Stimulated activated CD4-positive, alpha-beta T cell treated with anti-CD3 and anti-CD28 coated beads, TNF-alpha, amount 100 ng/mL, for 24 hours (primary cell): Measurements from ENCODE around the gene XAF1.
"Not testable (repeated sequence)": the region's sequence is repeated elsewhere in the genome, so short reads cannot be mapped to it uniquely, and the experiment has no call there.

Experiments
- DNase-seq, 3 experiments: peaks; one replicate each; pipeline ENCODE4 v3.0.0-alpha.2; 2020; ENCODE audit warnings: low read depth in 3 of 3

Gene XAF1

GRCh38 chr17:6753006-6753445 lies 2.8 kb upstream of the XAF1 start:
- peak in 1 of 3 experiments; percentile 30 for DNase-seq

DNA sequence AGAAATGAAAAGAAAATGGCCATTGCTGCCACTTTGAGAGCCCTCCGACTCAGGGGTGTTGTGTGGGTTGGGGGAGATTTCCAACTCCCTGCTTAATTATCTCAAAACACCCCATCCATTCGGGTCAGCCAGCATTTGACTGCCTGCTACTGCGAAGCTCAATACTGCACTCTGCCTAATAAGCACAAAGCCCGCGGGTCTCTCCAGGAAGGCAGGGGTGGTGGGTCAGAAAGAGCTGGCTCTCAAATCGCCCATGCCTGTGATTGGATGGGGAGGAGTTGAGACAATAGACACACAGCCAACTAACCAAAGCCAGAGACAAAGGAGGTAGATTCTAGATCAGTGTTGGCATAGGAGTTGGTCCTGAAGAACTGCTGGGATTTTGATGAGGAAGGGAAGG lies 2.3 kb upstream of the XAF1 start:
- no peak for DNase-seq

DNA sequence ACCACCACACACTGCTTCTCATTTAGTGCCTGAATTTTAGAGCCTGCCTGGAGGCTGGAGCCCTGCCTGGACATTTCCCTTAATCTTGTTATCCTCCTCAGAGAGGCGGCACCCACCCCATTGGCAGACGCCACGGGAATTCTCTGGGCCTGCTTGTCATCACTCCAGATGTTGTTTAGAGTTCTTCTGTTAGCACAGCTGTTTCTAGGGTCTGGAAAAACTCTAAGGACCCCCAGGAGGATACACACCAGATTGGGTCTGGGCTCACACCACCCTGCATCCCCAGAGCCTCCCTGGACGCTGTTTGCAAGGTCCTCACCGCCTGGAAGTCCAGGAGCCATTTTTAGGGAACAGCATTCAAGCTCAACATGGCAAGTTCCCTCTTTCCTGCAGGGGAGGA lies 565 bp upstream of the XAF1 start:
- no peak for DNase-seq

GRCh38 chr17:6756425-6757031 lies 682 bp downstream of the XAF1 start:
- no peak for DNase-seq

GRCh38 chr17:6757747-6758146 lies 1.9 kb downstream of the XAF1 start:
- no peak for DNase-seq

DNA sequence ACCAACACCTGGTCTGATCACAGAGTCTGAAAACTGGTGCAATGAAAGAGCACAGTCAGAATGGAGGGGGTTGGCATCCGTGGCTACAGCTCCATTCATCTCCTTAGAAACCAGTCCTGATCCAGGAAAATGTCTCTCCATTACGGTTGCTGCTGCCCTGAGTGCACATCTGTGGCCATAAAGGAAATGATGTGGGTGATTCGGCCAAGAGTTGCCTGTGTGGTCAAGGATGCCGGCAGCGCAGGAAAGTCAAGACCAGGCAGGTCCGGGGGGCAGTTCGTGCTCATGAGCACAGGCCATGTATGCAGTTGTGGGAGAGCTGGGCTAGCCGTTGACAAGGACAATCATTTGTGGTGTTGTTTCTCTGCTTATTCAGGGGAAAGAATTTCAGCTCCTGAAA lies 5.9 kb downstream of the XAF1 start:
- DNase-seq = no peak

- no peak for DNase-seq
These were observed 12.6 kb downstream of the XAF1 start for GRCh38 chr17:6768447-6768846.

- no peak for DNase-seq
These were observed 16.2 kb downstream of the XAF1 start for GRCh38 chr17:6772016-6772415.

- not testable (repeated sequence) for DNase-seq
These were observed 19.1 kb downstream of the XAF1 start for GRCh38 chr17:6774906-6775305.

DNA sequence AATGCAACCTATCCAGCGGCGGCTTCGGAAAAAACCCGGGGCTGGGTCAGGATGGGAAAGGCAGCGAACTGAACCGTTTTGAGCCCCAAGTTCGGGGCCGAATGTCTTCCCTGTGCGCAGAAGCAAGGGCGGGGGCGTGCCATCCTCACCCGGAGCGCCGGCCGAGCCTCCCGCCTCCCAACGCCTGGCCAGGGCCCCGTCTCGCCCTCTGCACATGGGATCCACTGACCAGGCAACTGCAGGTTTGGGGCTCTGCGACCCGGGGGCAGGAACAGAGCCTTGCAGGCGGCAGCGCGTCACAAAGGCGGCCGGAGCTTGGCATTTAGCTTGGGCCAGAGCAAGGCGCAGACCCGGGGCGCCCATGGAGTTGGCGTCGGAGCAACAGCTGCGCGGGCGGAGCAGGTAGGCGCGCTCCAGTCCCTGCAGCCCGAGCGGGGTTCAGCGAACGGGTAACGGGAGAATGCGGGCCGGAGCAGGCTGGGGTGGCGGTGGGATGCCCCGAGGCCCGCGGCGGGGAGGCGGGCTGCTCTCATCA lies 20.1 kb downstream of the XAF1 start, which contains the start of gene FBXO39:
Gene FBXO39, plus strand, starts transcription at position 345 of the 535 bp plus-strand sequence. CDS start 3,654 bp downstream, outside the sequence.
- no peak for DNase-seq

GRCh38 chr17:6779411-6779810 lies 23.6 kb downstream of the XAF1 start:
- DNase-seq = no peak

DNA sequence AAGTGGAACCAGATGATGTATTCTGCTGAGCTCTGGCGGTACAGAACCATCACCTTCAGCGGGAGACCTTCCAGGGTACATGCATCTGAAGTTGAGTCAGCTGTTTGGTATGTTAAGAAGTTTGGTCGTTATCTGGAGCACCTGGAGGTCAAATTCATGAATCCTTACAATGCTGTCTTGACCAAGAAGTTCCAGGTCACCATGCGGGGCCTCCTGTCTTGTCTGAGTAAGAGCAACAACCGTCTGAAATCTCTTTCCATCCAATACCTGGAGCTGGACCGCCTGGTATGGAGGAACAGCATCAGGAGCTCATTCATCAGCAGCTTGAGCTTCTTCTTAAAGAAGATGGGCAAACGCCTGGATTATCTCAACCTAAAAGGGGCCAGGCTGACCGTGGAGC lies 24.2 kb downstream of the XAF1 start:
- DNase-seq = no peak

DNA sequence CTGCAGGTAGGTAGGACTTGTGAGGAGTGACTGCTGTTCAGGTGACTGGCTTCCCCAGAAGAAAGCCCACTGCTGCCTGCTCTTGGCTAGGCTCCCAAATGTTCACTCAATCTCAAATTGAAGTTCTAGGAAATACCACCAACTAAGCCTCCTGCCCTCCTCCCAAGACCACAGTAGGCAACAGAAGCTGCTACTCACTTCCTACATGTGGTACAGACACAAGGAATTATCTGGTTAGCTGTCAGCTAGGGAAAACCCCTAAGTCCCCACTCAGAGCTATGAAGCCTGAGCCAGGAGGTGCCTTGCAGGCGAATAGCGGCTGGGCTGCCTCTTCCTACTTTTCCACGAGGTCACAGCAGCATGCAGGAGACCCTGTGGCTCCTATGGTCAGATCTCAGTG lies 25.0 kb downstream of the XAF1 start:
- DNase-seq = no peak

GRCh38 chr17:6782244-6782643 lies 26.4 kb downstream of the XAF1 start:
- DNase-seq = no peak

DNA sequence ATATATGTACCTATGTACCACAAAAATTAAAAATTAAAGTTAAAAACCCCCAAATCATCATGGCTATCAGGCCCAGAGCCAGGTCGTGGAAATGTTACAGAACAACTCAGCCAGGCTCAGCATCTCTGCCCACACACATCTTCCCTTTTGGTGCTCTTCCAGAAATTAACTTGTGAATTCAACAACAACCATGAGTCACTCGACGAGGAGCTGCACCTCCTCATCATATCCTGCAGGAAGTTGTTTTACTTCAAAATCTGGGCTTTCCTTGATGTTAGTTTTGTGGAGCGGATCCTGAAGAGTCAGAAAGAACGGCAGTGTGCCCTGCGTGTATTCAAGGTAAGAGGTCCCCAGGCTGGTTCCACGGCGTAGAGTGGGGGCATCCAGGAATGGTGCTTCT lies 30.8 kb downstream of the XAF1 start:
- DNase-seq = no peak

GRCh38 chr17:6787081-6787693 lies 31.3 kb downstream of the XAF1 start:
- DNase-seq = no peak

GRCh38 chr17:6789146-6789545 lies 33.3 kb downstream of the XAF1 start:
- DNase-seq = no peak

- DNase-seq = no peak
These were observed 38.1 kb downstream of the XAF1 start for GRCh38 chr17:6793748-6794493.

DNA sequence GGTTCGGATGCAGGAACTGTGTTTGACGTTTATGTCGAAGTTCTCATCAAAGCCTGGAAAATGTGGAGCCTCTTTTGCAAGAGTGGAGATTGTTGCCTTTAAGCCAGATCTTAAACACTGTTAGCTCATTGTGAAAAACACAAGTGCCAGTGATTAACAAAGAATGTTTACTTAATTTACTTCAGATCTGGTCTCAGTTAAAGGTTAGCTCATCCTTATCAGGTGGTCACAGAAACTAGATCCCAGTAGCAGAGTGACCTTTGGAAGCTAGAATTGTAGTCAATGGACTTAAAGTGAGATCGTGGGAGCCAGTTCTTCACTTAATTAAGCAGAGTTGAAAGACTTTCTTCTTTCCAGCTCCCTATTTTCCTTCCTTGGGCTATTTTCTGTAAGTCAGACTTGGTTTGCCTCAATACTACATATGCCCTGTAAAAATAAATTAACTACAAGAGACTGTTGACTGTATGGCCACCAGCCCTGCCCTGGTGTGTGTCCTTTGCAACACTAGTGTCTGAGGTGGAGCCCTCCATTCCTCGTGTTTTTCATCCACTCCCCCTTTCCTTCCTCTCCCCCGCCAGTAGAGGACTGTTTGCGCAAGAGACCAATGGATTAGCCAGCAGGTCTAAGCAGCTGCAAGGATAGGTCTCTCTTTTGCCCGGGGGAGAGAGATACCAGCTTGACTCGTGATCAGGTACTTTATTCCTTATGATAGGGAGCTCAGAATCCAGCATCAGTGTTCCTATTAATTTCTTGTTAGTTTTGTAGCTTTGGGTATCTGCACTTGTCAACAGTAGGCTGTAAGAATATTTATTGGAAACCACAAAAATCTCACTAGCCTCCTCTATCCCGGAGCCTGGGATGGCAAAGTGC lies 40.4 kb downstream of the XAF1 start:
- no peak for DNase-seq

GRCh38 chr17:6796887-6797490 lies 41.1 kb downstream of the XAF1 start:
- no peak for DNase-seq

- no peak for DNase-seq
These were observed 42.0 kb downstream of the XAF1 start for GRCh38 chr17:6797718-6798351.
